MCF 10A (cell line): Measurements from ENCODE around the gene PLA2G6. TPM values are rescaled to one million over a fixed set of nuclear protein-coding genes. Genes with fewer than 3 reads are reported as not detected.

Experiments used
- BruUV-seq: library from RNA; stranded (reverse); fragments of 400-500 nt; replicated peaks from 2 replicates; lab custom pipeline; 2021; lab: Mats Ljungman, UMichigan
- CTCF ChIA-PET: fragments of 300-600 bp; sonication (Branson Sonifier 250); formaldehyde crosslinking; extraction: SDS; loops from one replicate; lab custom pipeline; 2021; ENCODE audit warnings: antibody characterized with exemption, inconsistent platforms; lab: Yijun Ruan, JAX
- POLR2A ChIA-PET: fragments of 300-600, 350-650 bp; sonication (Branson Sonifier 250); formaldehyde crosslinking; extraction: SDS; loops from one replicate; lab custom pipeline; 2020; ENCODE audit warnings: antibody characterized with exemption, inconsistent platforms; lab: Yijun Ruan, JAX
- DNase-seq: peaks from one replicate; pipeline ENCODE4 v3.0.0-alpha.2; 2018; ENCODE audit not compliant: unreplicated experiment
- H3K27ac Mint-ChIP-seq: one replicate; pipeline ENCODE4 v1.8.0; 2022; ENCODE audit warnings: mild to moderate bottlenecking, low read depth, mixed read lengths; ENCODE audit not compliant: unreplicated experiment
- H3K27me3 Mint-ChIP-seq: one replicate; pipeline ENCODE4 v1.8.0; 2022; ENCODE audit warnings: mixed read lengths; ENCODE audit not compliant: insufficient read depth, unreplicated experiment
- H3K36me3 Mint-ChIP-seq: one replicate; pipeline ENCODE4 v1.8.0; 2022; ENCODE audit warnings: mild to moderate bottlenecking, moderate library complexity, mixed read lengths; ENCODE audit not compliant: insufficient read depth, unreplicated experiment
- H3K4me1 Mint-ChIP-seq: one replicate; pipeline ENCODE4 v1.8.0; 2022; ENCODE audit warnings: mixed read lengths; ENCODE audit not compliant: insufficient read depth, unreplicated experiment
- H3K4me3 Mint-ChIP-seq: one replicate; pipeline ENCODE4 v1.8.0; 2022; ENCODE audit warnings: mild to moderate bottlenecking, moderate library complexity, mixed read lengths; ENCODE audit not compliant: unreplicated experiment
- H3K9me3 Mint-ChIP-seq: one replicate; pipeline ENCODE4 v1.8.0; 2022; ENCODE audit warnings: mixed read lengths; ENCODE audit not compliant: unreplicated experiment
- CTCF ChIP-seq: fragments of 200-600 bp; IDR thresholded peaks from one replicate; pipeline ENCODE4 v1.8.0; 2022; ENCODE audit warnings: antibody characterized with exemption, mild to moderate bottlenecking; ENCODE audit not compliant: unreplicated experiment
- intact Hi-C: fragments of 100-400 bp; cut with micrococcal nuclease; formaldehyde crosslinking; loops from 2 replicates; pipeline ENCODE4 v1.14.1; 2022
- total RNA-seq: library from RNA; stranded (reverse); gene quantifications from 2 replicates; pipeline ENCODE4 v1.2.3, GENCODE V29; 2022

Gene PLA2G6
- total RNA-seq, 1 experiment from 2014 or later, result 37.5 TPM

- Mint-ChIP-seq H3K27me3 (no peaks in the 10 kb centered on the region), H3K36me3 (peaks cover 8% of the 10 kb centered on the region), H3K4me1 (peaks cover 13% of the 10 kb centered on the region), H3K4me3 (no peak overlapping the region), H3K27ac (no peak overlapping the region), H3K9me3 (no peaks in the 10 kb centered on the region)
- ChIA-PET CTCF (interaction anchor here (0.6 to 2.3 kb wide), 3 partner anchors 23 to 84 kb away, joined by 3 to 10 read pairs (median 3); no protein-coding TSS in a partner anchor), POLR2A (interaction anchor here (1.3 kb wide), 1 partner anchor 64 kb away, joined by 3 read pairs; the partner anchor contains the start of gene MAFF)
- TF ChIP-seq CTCF, result no peak
- intact Hi-C loops, result no loop called here
- no peak for DNase-seq
- BruUV-seq, result no TSS peak
Observed at GRCh38 chr22:38137876-38138687, 43.5 kb downstream of the PLA2G6 start.

- BruUV-seq, result no TSS peak
- no peak for DNase-seq
- no peak overlapping the region for H3K4me3 Mint-ChIP-seq
- H3K27ac Mint-ChIP-seq, result no peak overlapping the region
- peaks cover 14% of the 10 kb centered on the region for H3K36me3 Mint-ChIP-seq
- TF ChIP-seq CTCF, result no peak
- H3K4me1 Mint-ChIP-seq, result peaks cover 13% of the 10 kb centered on the region
- intact Hi-C loops, result no loop called here
- H3K27me3 Mint-ChIP-seq, result no peaks in the 10 kb centered on the region
- H3K9me3 Mint-ChIP-seq, result no peaks in the 10 kb centered on the region
- ChIA-PET CTCF (interaction anchor here (0.6 to 2.3 kb wide), 2 partner anchors 22 to 83 kb away, joined by 6 to 10 read pairs; no protein-coding TSS in a partner anchor), POLR2A (interaction anchor here (0.6 to 1.3 kb wide), 3 partner anchors 41 to 848 kb away, joined by 3 to 4 read pairs (median 3); no protein-coding TSS in a partner anchor)
Observed at GRCh38 chr22:38136607-38137006, 45.0 kb downstream of the PLA2G6 start.

GRCh38 chr22:38135133-38135706 lies 46.4 kb downstream of the PLA2G6 start:
- intact Hi-C loops, result no loop called here
- no peak for TF ChIP-seq CTCF
- Mint-ChIP-seq H3K9me3 (no peaks in the 10 kb centered on the region), H3K27me3 (no peaks in the 10 kb centered on the region), H3K4me3 (peak overlapping the region; percentile 33), H3K4me1 (peaks cover 13% of the 10 kb centered on the region), H3K36me3 (peaks cover 8% of the 10 kb centered on the region), H3K27ac (peak overlapping the region; percentile 87)
- peak; percentile 96 for DNase-seq
- BruUV-seq, result no TSS peak
- POLR2A ChIA-PET, result interaction anchor here (0.8 to 1.8 kb wide), 3 partner anchors 11 to 84 kb away, joined by 3 to 5 read pairs (median 4); partner anchors contain the start of gene MAFF
- CTCF ChIA-PET, result interaction anchor here (0.7 to 0.8 kb wide), 2 partner anchors 20 to 165 kb away, joined by 3 to 5 read pairs; no protein-coding TSS in a partner anchor

- H3K4me3 Mint-ChIP-seq, result no peak overlapping the region
- no peaks in the 10 kb centered on the region for H3K27me3 Mint-ChIP-seq
- no peak overlapping the region for H3K27ac Mint-ChIP-seq
- ChIA-PET CTCF (no interaction called here), POLR2A (interaction anchor here (1.8 kb wide), 1 partner anchor 9 kb away, joined by 4 read pairs; no protein-coding TSS in a partner anchor)
- intact Hi-C loops, result no loop called here
- BruUV-seq, result no TSS peak
- DNase-seq, result no peak
- H3K9me3 Mint-ChIP-seq, result no peaks in the 10 kb centered on the region
- H3K4me1 Mint-ChIP-seq, result peaks cover 13% of the 10 kb centered on the region
- H3K36me3 Mint-ChIP-seq, result peaks cover 8% of the 10 kb centered on the region
- TF ChIP-seq CTCF, result no peak
Observed at GRCh38 chr22:38133331-38133730, 48.3 kb downstream of the PLA2G6 start.
